Hematopoietic multipotent progenitor cell treated with erythropoietin and hydrocortisone succinate and interleukin-3 and kit ligand, for 17 days (in vitro differentiated cells): ENCODE data around the gene VPS52.
"Not testable (repeated sequence)": the region's sequence is repeated elsewhere in the genome, so short reads cannot be mapped to it uniquely, and the experiment has no call there.

Experiments used
- DNase-seq: peaks from one replicate; pipeline ENCODE4 v3.0.0-alpha.2; 2015; ENCODE audit warnings: low spot score

VPS52 gene

GRCh38 chr6:33249732-33250630, 21.7 kb downstream of the VPS52 start:
- DNase-seq = peak; percentile 43

- peak; percentile 100 for DNase-seq
Measured at GRCh38 chr6:33248932-33249731, 22.5 kb downstream of the VPS52 start.

- no peak for DNase-seq
Measured at GRCh38 chr6:33248643-33248931, 23.1 kb downstream of the VPS52 start.

GRCh38 chr6:33247977-33248642, 23.6 kb downstream of the VPS52 start:
- DNase-seq = peak; percentile 94

GRCh38 chr6:33243476-33243875, 28.2 kb downstream of the VPS52 start:
- DNase-seq = no peak

GRCh38 chr6:33241968-33242367, 29.7 kb downstream of the VPS52 start:
- DNase-seq = no peak

- DNase-seq = no peak
Measured at GRCh38 chr6:33237741-33238140, 33.9 kb downstream of the VPS52 start.

- DNase-seq = no peak
Measured at GRCh38 chr6:33236852-33237251, 34.8 kb downstream of the VPS52 start.

- no peak for DNase-seq
Measured at GRCh38 chr6:33236328-33236727, 35.3 kb downstream of the VPS52 start.

- DNase-seq = no peak
Measured at GRCh38 chr6:33235221-33235634, 36.4 kb downstream of the VPS52 start.

GRCh38 chr6:33226503-33227120, 45.1 kb downstream of the VPS52 start:
- DNase-seq = not testable (repeated sequence)

GRCh38 chr6:33217681-33218080, 54.0 kb downstream of the VPS52 start:
- DNase-seq = no peak

GRCh38 chr6:33217246-33217645, 54.4 kb downstream of the VPS52 start:
- DNase-seq = no peak

GRCh38 chr6:33216117-33216649, 55.5 kb downstream of the VPS52 start:
- no peak for DNase-seq

- DNase-seq = no peak
Measured at GRCh38 chr6:33215271-33216116, 56.2 kb downstream of the VPS52 start.

- DNase-seq = no peak
Measured at GRCh38 chr6:33213989-33214335, 57.7 kb downstream of the VPS52 start.

GRCh38 chr6:33213166-33213988, 58.3 kb downstream of the VPS52 start:
- DNase-seq = no peak

- no peak for DNase-seq
Measured at GRCh38 chr6:33212857-33213165, 58.9 kb downstream of the VPS52 start.

GRCh38 chr6:33211666-33212422, 59.8 kb downstream of the VPS52 start:
- no peak for DNase-seq

GRCh38 chr6:33211136-33211535, 60.5 kb downstream of the VPS52 start:
- DNase-seq = no peak
